BLaER1 (cell line): ENCODE results near the gene UBTF.
A peak's percentile ranks its signal among the peaks of the same experiment; 100 is the strongest.

ENCODE experiments used
- H3K27ac ChIP-seq: shearing (Covaris generic); formaldehyde crosslinking; 2 replicates; pipeline ENCODE4 v1.8.1; 2022
- H3K27me3 ChIP-seq: shearing (Covaris generic); formaldehyde crosslinking; 2 replicates; pipeline ENCODE4 v1.8.1; 2022
- H3K36me3 ChIP-seq: shearing (Covaris generic); formaldehyde crosslinking; 2 replicates; pipeline ENCODE4 v1.8.1; 2022
- H3K4me1 ChIP-seq: shearing (Covaris generic); formaldehyde crosslinking; 2 replicates; pipeline ENCODE4 v1.8.1; 2022
- H3K4me2 ChIP-seq: shearing (Covaris generic); formaldehyde crosslinking; 2 replicates; pipeline ENCODE4 v1.8.1; 2022
- H3K4me3 ChIP-seq: shearing (Covaris generic); formaldehyde crosslinking; 2 replicates; pipeline ENCODE4 v1.8.1; 2022
- H3K9ac ChIP-seq: shearing (Covaris generic); formaldehyde crosslinking; 2 replicates; pipeline ENCODE4 v1.8.1; 2022
- H3K9me3 ChIP-seq: shearing (Covaris generic); formaldehyde crosslinking; 2 replicates; pipeline ENCODE4 v1.8.1; 2022
- H4K20me1 ChIP-seq: shearing (Covaris generic); formaldehyde crosslinking; 2 replicates; pipeline ENCODE4 v1.8.1; 2022
- Cebpa-rat ChIP-seq: shearing (Covaris generic); IDR thresholded peaks from 2 replicates; pipeline ENCODE4 v1.8.1; 2022

Gene UBTF, protein sequence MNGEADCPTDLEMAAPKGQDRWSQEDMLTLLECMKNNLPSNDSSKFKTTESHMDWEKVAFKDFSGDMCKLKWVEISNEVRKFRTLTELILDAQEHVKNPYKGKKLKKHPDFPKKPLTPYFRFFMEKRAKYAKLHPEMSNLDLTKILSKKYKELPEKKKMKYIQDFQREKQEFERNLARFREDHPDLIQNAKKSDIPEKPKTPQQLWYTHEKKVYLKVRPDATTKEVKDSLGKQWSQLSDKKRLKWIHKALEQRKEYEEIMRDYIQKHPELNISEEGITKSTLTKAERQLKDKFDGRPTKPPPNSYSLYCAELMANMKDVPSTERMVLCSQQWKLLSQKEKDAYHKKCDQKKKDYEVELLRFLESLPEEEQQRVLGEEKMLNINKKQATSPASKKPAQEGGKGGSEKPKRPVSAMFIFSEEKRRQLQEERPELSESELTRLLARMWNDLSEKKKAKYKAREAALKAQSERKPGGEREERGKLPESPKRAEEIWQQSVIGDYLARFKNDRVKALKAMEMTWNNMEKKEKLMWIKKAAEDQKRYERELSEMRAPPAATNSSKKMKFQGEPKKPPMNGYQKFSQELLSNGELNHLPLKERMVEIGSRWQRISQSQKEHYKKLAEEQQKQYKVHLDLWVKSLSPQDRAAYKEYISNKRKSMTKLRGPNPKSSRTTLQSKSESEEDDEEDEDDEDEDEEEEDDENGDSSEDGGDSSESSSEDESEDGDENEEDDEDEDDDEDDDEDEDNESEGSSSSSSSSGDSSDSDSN

GRCh38 chr17:44219616-44220212, at the start of gene UBTF:
TSS of gene UBTF (minus strand) at chr17:44219675. CDS start at chr17:44218229, 1,446 bp downstream.
- Histone ChIP-seq H3K4me3 (peak within 1 kb of the TSS; percentile 95), H3K4me2 (peak within 1 kb of the TSS; percentile 93), H3K4me1 (peaks cover 41% of the 10 kb centered on the region), H3K36me3 (peaks cover 26% of the 10 kb centered on the region), H3K27ac (peak within 1 kb of the TSS; percentile 99), H4K20me1 (peaks cover 36% of the 10 kb centered on the region), H3K9me3 (no peaks in the 10 kb centered on the region), H3K9ac (peak within 1 kb of the TSS; percentile 99), H3K27me3 (no peaks in the 10 kb centered on the region)
- TF ChIP-seq Cebpa-rat, result no peak

DNA sequence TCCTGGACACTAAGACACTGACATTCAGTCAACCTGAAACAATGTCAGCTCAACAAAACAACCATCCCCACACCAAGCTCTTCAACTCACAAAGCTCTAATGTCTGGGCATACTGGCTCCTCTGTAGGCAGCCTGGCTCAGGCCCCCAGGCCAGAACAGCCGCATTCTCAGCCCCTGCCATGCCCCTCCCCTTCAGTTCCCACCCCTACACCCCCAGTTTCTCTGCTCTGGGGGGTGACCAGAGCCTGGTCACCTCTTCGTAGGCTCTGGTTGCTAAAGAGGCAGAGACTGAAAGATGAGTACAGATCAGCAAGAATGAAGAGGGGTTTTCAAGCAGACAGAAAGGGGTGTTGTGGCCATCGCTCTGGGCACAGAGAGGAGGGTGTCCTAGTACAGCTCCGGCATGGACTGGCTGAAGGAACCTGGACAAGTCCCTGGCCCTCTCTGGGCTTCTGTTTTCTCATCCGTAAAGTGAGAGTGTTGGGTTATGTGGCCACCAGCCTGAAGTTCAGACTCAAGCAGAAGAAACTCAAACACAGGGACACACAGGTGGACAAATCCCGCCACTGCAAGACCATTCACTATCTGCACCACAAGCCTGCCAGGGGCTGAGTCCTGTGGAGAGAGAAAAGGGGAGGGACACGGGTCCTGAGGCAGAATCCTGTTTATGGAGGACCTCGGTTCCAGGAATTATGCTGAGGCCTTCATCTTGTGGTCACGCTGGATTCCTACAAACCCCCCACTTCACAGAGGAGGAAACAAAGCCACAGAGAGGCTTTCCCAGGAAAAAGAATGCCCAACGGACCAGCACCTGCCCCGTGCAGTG, 49.4 kb upstream of the UBTF start:
- H3K4me1 ChIP-seq, result peaks cover 67% of the 10 kb centered on the region
- 0 out of 2 replicates have a peak overlapping the region, but pooled peaks have one; percentile 38 for H3K27ac ChIP-seq
- H3K4me3 ChIP-seq, result no peak overlapping the region
- H3K4me2 ChIP-seq, result peak overlapping the region; percentile 90
- H3K9me3 ChIP-seq, result no peaks in the 10 kb centered on the region
- H4K20me1 ChIP-seq, result no peaks in the 10 kb centered on the region
- H3K36me3 ChIP-seq, result no peaks in the 10 kb centered on the region
- H3K27me3 ChIP-seq, result no peaks in the 10 kb centered on the region
- no peak for TF ChIP-seq Cebpa-rat
- no peak overlapping the region for H3K9ac ChIP-seq

GRCh38 chr17:44267818-44268490, 48.5 kb upstream of the UBTF start, which contains the start of gene SLC4A1:
TSS of gene SLC4A1 (minus strand) at chr17:44268135. CDS start at chr17:44262866, 5,269 bp downstream.
- no peak within 1 kb of the TSS for H3K4me2 ChIP-seq
- H3K9ac ChIP-seq, result no peak within 1 kb of the TSS
- no peaks in the 10 kb centered on the region for H4K20me1 ChIP-seq
- H3K9me3 ChIP-seq, result no peaks in the 10 kb centered on the region
- no peak within 1 kb of the TSS for H3K4me3 ChIP-seq
- peaks cover 66% of the 10 kb centered on the region for H3K4me1 ChIP-seq
- no peak within 1 kb of the TSS for H3K27ac ChIP-seq
- TF ChIP-seq Cebpa-rat, result no peak
- H3K27me3 ChIP-seq, result no peaks in the 10 kb centered on the region
- no peaks in the 10 kb centered on the region for H3K36me3 ChIP-seq

DNA sequence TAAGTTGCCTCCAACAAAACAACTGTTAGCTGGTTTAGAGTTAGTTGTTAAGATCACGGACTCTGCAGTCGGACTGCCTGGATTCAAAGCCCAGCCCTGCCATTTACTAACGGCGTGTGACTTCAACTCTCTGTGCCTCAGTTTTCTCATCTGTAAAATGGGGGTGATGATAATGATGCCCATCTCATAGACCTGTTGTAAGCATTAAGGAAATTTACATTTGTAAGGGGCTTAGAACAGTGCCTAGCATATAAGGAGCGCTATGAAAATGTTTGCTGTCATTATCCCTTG, 47.6 kb upstream of the UBTF start:
- Histone ChIP-seq H3K27ac (no peak overlapping the region), H3K27me3 (no peaks in the 10 kb centered on the region), H4K20me1 (no peaks in the 10 kb centered on the region), H3K36me3 (no peaks in the 10 kb centered on the region), H3K4me3 (no peak overlapping the region), H3K9ac (no peak overlapping the region), H3K4me2 (no peak overlapping the region), H3K9me3 (no peaks in the 10 kb centered on the region), H3K4me1 (peaks cover 57% of the 10 kb centered on the region)
- TF ChIP-seq Cebpa-rat, result no peak

- H3K9ac ChIP-seq, result no peak overlapping the region
- H3K27ac ChIP-seq, result no peak overlapping the region
- H3K36me3 ChIP-seq, result no peaks in the 10 kb centered on the region
- no peaks in the 10 kb centered on the region for H3K27me3 ChIP-seq
- H3K4me1 ChIP-seq, result peaks cover 52% of the 10 kb centered on the region
- H3K4me3 ChIP-seq, result no peak overlapping the region
- H3K9me3 ChIP-seq, result no peaks in the 10 kb centered on the region
- H4K20me1 ChIP-seq, result no peaks in the 10 kb centered on the region
- no peak for TF ChIP-seq Cebpa-rat
- no peak overlapping the region; the same call in 1 of the 2 replicates for H3K4me2 ChIP-seq
Observed at GRCh38 chr17:44266402-44267164, 47.1 kb upstream of the UBTF start.

GRCh38 chr17:44263345-44263902, 43.9 kb upstream of the UBTF start:
- TF ChIP-seq Cebpa-rat, result no peak
- Histone ChIP-seq H3K9me3 (no peaks in the 10 kb centered on the region), H4K20me1 (no peaks in the 10 kb centered on the region), H3K36me3 (no peaks in the 10 kb centered on the region), H3K4me1 (peaks cover 32% of the 10 kb centered on the region), H3K4me3 (no peak overlapping the region), H3K27me3 (no peaks in the 10 kb centered on the region), H3K9ac (no peak overlapping the region), H3K4me2 (no peak overlapping the region), H3K27ac (no peak overlapping the region)

- Histone ChIP-seq H3K4me2 (no peak overlapping the region), H4K20me1 (no peaks in the 10 kb centered on the region), H3K9me3 (no peaks in the 10 kb centered on the region), H3K27me3 (no peaks in the 10 kb centered on the region), H3K27ac (no peak overlapping the region), H3K36me3 (no peaks in the 10 kb centered on the region), H3K9ac (no peak overlapping the region), H3K4me1 (peaks cover 35% of the 10 kb centered on the region), H3K4me3 (no peak overlapping the region)
- TF ChIP-seq Cebpa-rat, result no peak
Observed at GRCh38 chr17:44262654-44263225, 43.3 kb upstream of the UBTF start.

DNA sequence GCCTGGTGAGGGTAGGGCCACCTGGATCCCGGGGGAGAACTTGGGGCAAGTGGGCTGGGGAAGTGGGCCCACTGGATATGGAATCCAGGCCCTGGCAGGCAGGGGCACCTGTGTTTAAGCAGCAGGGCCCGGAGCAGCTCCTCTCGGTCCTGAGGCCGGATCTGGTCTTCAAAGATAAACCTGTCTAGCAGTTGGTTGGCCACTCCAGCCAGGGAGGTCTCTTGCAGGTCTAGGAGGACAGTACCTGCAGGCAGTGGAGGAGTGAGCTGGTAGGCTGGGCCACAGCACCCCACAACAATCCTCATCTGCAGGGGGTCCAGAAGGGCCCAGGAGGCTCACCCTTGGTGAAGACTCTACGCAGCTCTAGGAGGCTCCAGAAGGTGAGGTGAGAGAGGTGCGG, 40.8 kb upstream of the UBTF start:
- Histone ChIP-seq H3K4me2 (no peak overlapping the region), H3K27ac (no peak overlapping the region), H4K20me1 (no peaks in the 10 kb centered on the region), H3K9me3 (no peaks in the 10 kb centered on the region), H3K9ac (no peak overlapping the region), H3K4me3 (no peak overlapping the region), H3K27me3 (no peaks in the 10 kb centered on the region), H3K36me3 (no peaks in the 10 kb centered on the region), H3K4me1 (peaks cover 28% of the 10 kb centered on the region)
- TF ChIP-seq Cebpa-rat, result no peak
